Testis (tissue), 3 donors: ENCODE results near the gene IBSP. TPM values are rescaled to one million over a fixed set of nuclear protein-coding genes. Genes with fewer than 3 reads are reported as not detected.
A peak's percentile ranks its signal among the peaks of the same experiment; 100 is the strongest.

Experiments used
- DNase-seq: peaks from one replicate; pipeline ENCODE4 v3.0.0-alpha.2; 2019
- H3K27ac ChIP-seq, 2 donors: fragments of 200-600 bp; sonication (generic); one replicate each; pipeline ENCODE4 v1.5.1; 2019
- H3K27me3 ChIP-seq: fragments of 200-600 bp; sonication (generic); one replicate; pipeline ENCODE4 v1.5.1; 2019
- H3K36me3 ChIP-seq: fragments of 200-600 bp; sonication (generic); one replicate; pipeline ENCODE4 v1.5.1; 2017; ENCODE audit warnings: low read depth; ENCODE audit errors: missing control alignments
- H3K4me1 ChIP-seq: fragments of 200-600 bp; sonication (generic); one replicate; pipeline ENCODE4 v1.5.1; 2019
- H3K4me3 ChIP-seq, 2 donors: fragments of 200-600 bp; sonication (generic); one replicate each; pipeline ENCODE4 v1.5.1; 2017 to 2019
- H3K9me3 ChIP-seq: fragments of 200-600 bp; sonication (generic); one replicate; pipeline ENCODE4 v1.5.1; 2017
- POLR2A ChIP-seq: fragments of 450-650 bp; IDR thresholded peaks from one replicate; pipeline ENCODE4 v1.6.1; 2017; ENCODE audit warnings: antibody characterized with exemption, mild to moderate bottlenecking, moderate library complexity
- WGBS, 2 donors: methylation state at CpG; one replicate each; pipeline ENCODE4 v1.1.5; 2018; 5-methylcytosine and 5-hydroxymethylcytosine counted together
- intact Hi-C: fragments of 100-400 bp; cut with DNase I; formaldehyde crosslinking; loops from one replicate; pipeline ENCODE4 v1.15.1; 2023; ENCODE audit warnings: low total_unique reads
- polyA plus RNA-seq: library from polyadenylated mRNA; stranded (reverse); fragments of 350-450 nt; fragmentation: Illumina TruSeq; extraction: RNeasy Lipid Tissue Mini Kit (QIAGEN cat#74804); gene quantifications from one replicate; pipeline ENCODE4 v1.2.3, GENCODE V29; 2014; ENCODE audit warnings: low read depth, low replicate concordance; ENCODE audit not compliant: insufficient read depth
- total RNA-seq, 2 donors: library from RNA; depleted of rRNA; stranded (reverse); fragments of >200 nt; gene quantifications; one replicate each; pipeline ENCODE4 v1.2.3, GENCODE V29; 2016
- TF ChIP-seq, protein P1 (sequence below), 3 experiments: fragments of 450-650 bp in 2 of 3; fragments of 200-600 bp in 1 of 3; sonication (generic) in 1 of 3; IDR thresholded peaks; one replicate each; pipeline ENCODE4 v1.5.1; 2016 to 2019; ENCODE audit warnings: antibody characterized with exemption in 3 of 3, mild to moderate bottlenecking in 2 of 3, moderate library complexity in 1 of 3

IBSP gene
- total and polyA plus RNA-seq, 3 donors from 2014 or later = not detected

- intact Hi-C loops = loop anchor here (10.0 kb wide), 2 partner anchors 125 to 365 kb away; partner anchors contain the start of gene SPP1
- WGBS, 2 donors = 50 to 64% methylated on average over 4 of the region's 4 CpGs
- Histone ChIP-seq H3K36me3 (no peaks in the 10 kb centered on the region), H3K27me3 (no peaks in the 10 kb centered on the region), H3K4me1 (no peaks in the 10 kb centered on the region), H3K4me3 (no peak overlapping the region), H3K9me3 (no peaks in the 10 kb centered on the region), H3K27ac (no peak overlapping the region)
- TF ChIP-seq, protein P1, sequence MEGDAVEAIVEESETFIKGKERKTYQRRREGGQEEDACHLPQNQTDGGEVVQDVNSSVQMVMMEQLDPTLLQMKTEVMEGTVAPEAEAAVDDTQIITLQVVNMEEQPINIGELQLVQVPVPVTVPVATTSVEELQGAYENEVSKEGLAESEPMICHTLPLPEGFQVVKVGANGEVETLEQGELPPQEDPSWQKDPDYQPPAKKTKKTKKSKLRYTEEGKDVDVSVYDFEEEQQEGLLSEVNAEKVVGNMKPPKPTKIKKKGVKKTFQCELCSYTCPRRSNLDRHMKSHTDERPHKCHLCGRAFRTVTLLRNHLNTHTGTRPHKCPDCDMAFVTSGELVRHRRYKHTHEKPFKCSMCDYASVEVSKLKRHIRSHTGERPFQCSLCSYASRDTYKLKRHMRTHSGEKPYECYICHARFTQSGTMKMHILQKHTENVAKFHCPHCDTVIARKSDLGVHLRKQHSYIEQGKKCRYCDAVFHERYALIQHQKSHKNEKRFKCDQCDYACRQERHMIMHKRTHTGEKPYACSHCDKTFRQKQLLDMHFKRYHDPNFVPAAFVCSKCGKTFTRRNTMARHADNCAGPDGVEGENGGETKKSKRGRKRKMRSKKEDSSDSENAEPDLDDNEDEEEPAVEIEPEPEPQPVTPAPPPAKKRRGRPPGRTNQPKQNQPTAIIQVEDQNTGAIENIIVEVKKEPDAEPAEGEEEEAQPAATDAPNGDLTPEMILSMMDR (IDR thresholded peaks at IDR 0.05) = no peak
- TF ChIP-seq POLR2A = no peak
- no peak for DNase-seq
These were observed 50.3 kb downstream of the IBSP start for GRCh38 chr4:87849612-87850011.

DNA sequence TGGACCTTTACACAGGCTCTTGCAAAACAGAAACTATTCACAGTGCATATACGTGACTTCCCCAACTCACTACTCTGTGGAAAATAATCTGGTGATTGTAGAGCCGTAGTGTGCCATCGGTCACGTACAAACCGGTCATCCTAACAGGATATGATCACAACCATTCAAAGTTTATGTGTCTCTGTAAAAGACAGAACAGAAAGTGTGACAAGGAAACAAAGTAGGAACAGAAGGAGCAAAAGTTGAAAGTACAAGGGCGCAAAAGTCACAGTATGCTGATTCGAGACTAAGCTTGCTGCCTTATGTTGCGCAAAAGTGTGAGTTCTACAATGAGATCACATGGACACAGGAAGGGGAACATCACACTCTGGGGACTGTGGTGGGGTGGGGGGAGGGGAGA lies 52.0 kb downstream of the IBSP start:
- no peak for TF ChIP-seq POLR2A
- H3K9me3 ChIP-seq = no peaks in the 10 kb centered on the region
- H3K4me1 ChIP-seq = no peaks in the 10 kb centered on the region
- H3K27ac ChIP-seq = no peak overlapping the region
- no peaks in the 10 kb centered on the region for H3K27me3 ChIP-seq
- 77 to 85% methylated on average over 8 of the region's 8 CpGs for WGBS, 2 donors
- no peaks in the 10 kb centered on the region for H3K36me3 ChIP-seq
- intact Hi-C loops = loop anchor here (10.0 kb wide), 2 partner anchors 123 to 363 kb away; partner anchors contain the start of gene SPP1
- H3K4me3 ChIP-seq = no peak overlapping the region
- no peak for DNase-seq

DNA sequence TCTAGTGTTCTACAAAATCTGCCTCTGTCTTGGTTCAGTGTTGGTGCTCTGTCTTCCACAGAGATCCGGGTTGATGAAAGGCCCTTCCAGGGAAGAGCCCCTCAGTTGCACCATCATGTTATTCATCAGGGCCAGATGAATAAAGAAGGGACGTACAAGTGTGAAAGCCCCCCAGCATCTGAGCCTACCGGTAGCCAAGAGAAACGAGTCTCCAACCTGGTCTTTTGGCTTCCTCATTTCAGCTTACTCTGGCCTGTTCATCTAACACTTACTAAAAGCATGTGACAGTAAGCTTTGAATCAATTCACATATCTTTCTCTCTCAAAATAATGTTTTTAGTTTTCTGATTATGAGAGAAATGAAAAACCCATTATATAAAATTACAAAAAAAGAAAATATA lies 52.6 kb downstream of the IBSP start:
- DNase-seq = no peak
- Histone ChIP-seq H3K9me3 (no peaks in the 10 kb centered on the region), H3K36me3 (no peaks in the 10 kb centered on the region), H3K4me3 (no peak overlapping the region), H3K4me1 (no peaks in the 10 kb centered on the region), H3K27me3 (no peaks in the 10 kb centered on the region), H3K27ac (no peak overlapping the region)
- TF ChIP-seq POLR2A = no peak
- 87 to 88% methylated on average over 4 of the region's 4 CpGs for WGBS, 2 donors
- intact Hi-C loops = loop anchor here (10.0 kb wide), 2 partner anchors 123 to 363 kb away; partner anchors contain the start of gene SPP1

GRCh38 chr4:87853108-87853507 lies 53.8 kb downstream of the IBSP start:
- Histone ChIP-seq H3K27me3 (no peaks in the 10 kb centered on the region), H3K4me1 (no peaks in the 10 kb centered on the region), H3K36me3 (no peaks in the 10 kb centered on the region), H3K9me3 (no peaks in the 10 kb centered on the region), H3K27ac (no peak overlapping the region), H3K4me3 (no peak overlapping the region)
- no peak for DNase-seq
- TF ChIP-seq, protein P1 (IDR thresholded peaks at IDR 0.05) = peak in 2 of 3 experiments; percentile 27 to 44
- TF ChIP-seq POLR2A = no peak
- intact Hi-C loops = loop anchor here (10.0 kb wide), 2 partner anchors 122 to 362 kb away; partner anchors contain the start of gene SPP1
- 21 to 22% methylated on average over 3 of the region's 3 CpGs for WGBS, 2 donors

- no peak for TF ChIP-seq POLR2A
- TF ChIP-seq, protein P1 (IDR thresholded peaks at IDR 0.05) = no peak
- Histone ChIP-seq H3K27me3 (no peaks in the 10 kb centered on the region), H3K9me3 (no peaks in the 10 kb centered on the region), H3K36me3 (no peaks in the 10 kb centered on the region), H3K4me3 (no peak overlapping the region), H3K27ac (no peak overlapping the region), H3K4me1 (no peaks in the 10 kb centered on the region)
- no peak for DNase-seq
- intact Hi-C loops = loop anchor here (10.0 kb wide), 2 partner anchors 121 to 361 kb away; partner anchors contain the start of gene SPP1
These were observed 54.5 kb downstream of the IBSP start for GRCh38 chr4:87853891-87854290.

DNA sequence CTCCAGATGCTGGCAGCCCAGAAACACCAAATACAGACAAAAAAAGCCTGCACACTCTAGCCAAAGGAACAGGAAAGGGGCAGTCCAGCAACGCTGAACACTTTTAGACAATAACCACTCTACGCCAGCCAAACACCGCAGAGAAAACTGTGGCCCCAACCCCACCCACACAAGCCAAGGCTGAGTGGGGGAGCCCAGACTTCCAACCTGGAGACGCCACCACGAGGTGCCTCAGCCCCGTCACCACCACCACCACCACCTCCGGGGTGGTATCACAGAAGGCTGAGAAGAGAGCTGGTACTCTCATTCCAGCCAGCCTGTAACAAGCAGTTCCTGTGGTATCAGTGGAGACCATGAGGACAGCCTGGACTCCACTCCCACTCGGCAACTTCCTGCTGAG lies 56.2 kb downstream of the IBSP start:
- no peak for DNase-seq
- Histone ChIP-seq H3K27ac (no peak overlapping the region), H3K36me3 (no peaks in the 10 kb centered on the region), H3K9me3 (no peaks in the 10 kb centered on the region), H3K4me3 (no peak overlapping the region), H3K27me3 (no peaks in the 10 kb centered on the region), H3K4me1 (no peaks in the 10 kb centered on the region)
- no peak for TF ChIP-seq POLR2A
- TF ChIP-seq, protein P1 (IDR thresholded peaks at IDR 0.05) = no peak
- 73 to 75% methylated on average over 6 to 8 of the region's 8 CpGs for WGBS, 2 donors
- intact Hi-C loops = loop anchor here (10.0 kb wide), 2 partner anchors 119 to 359 kb away; partner anchors contain the start of gene SPP1
